Panc1 (cell line): ENCODE measurements around the gene IAH1. TPM values are rescaled to one million over a fixed set of nuclear protein-coding genes. Genes with fewer than 3 reads are reported as not detected.

Experiments
- ATAC-seq: fragments of 200-7000 bp; cut with Tn5 transposase; 2 replicates; pipeline ENCODE4 v1.9.1; 2020; ENCODE audit warnings: mild to moderate bottlenecking, moderate library complexity
- BruUV-seq: library from RNA; stranded (reverse); fragments of 400-500 nt; replicated peaks from 2 replicates; lab custom pipeline; 2021; lab: Mats Ljungman, UMichigan
- CTCF ChIA-PET: fragments of 300-600 bp; sonication (Branson Sonifier 250); formaldehyde crosslinking; loops from one replicate; lab custom pipeline; 2022; ENCODE audit warnings: antibody characterized with exemption; lab: Charles Lee
- POLR2A ChIA-PET: fragments of 300-600 bp; sonication (Branson Sonifier 250); formaldehyde crosslinking; loops from one replicate; lab custom pipeline; 2022; ENCODE audit warnings: antibody characterized with exemption; lab: Charles Lee
- DNase-seq: peaks from one replicate; pipeline ENCODE4 v3.0.0-alpha.2; 2010; ENCODE audit warnings: low read depth, low spot score
- H3K27ac ChIP-seq: 2 replicates; pipeline ENCODE4 v1.5.1; 2011; ENCODE audit warnings: mild to moderate bottlenecking, low read length, inconsistent platforms
- H3K27me3 ChIP-seq: fragments of 200-500 bp; sonication (Bioruptor generic); 2 replicates; pipeline ENCODE4 v1.6.0; 2014; ENCODE audit warnings: low read length, inconsistent platforms; ENCODE audit not compliant: control insufficient read depth, insufficient read depth
- H3K36me3 ChIP-seq: fragments of 200-500 bp; sonication (Bioruptor generic); 2 replicates; pipeline ENCODE4 v1.5.1; 2014; ENCODE audit warnings: inconsistent platforms, mild to moderate bottlenecking, low read length, moderate library complexity; ENCODE audit not compliant: control insufficient read depth, insufficient read depth
- H3K4me1 ChIP-seq: 2 replicates; pipeline ENCODE4 v1.5.1; 2011; ENCODE audit warnings: inconsistent platforms, mild to moderate bottlenecking, low read length, moderate library complexity; ENCODE audit not compliant: control insufficient read depth, insufficient read depth
- H3K4me3 ChIP-seq, 2 experiments: 2 replicates each; pipeline ENCODE4 v1.5.1; 2011 to 2012; ENCODE audit warnings: low read depth in 2 of 2, low read length in 2 of 2, mild to moderate bottlenecking in 2 of 2, inconsistent platforms in 1 of 2, moderate library complexity in 1 of 2
- H3K9me3 ChIP-seq: fragments of 200-500 bp; sonication (Bioruptor generic); 2 replicates; pipeline ENCODE4 v1.5.1; 2014; ENCODE audit warnings: low read depth, mild to moderate bottlenecking, inconsistent platforms, low read length, moderate library complexity; ENCODE audit not compliant: control insufficient read depth, insufficient read depth
- POLR2AphosphoS5 ChIP-seq: IDR thresholded peaks from 2 replicates; pipeline ENCODE4 v1.6.1; 2012; ENCODE audit warnings: mild to moderate bottlenecking, low read depth, low read length, moderate library complexity
- REST ChIP-seq, 2 experiments: IDR thresholded peaks; 2 replicates each; pipeline ENCODE4 v1.6.1; 2011 to 2012; ENCODE audit warnings: low read depth in 2 of 2, control low read depth in 1 of 2, low read length in 1 of 2, mild to moderate bottlenecking in 1 of 2, moderate library complexity in 1 of 2; ENCODE audit not compliant: insufficient read depth in 1 of 2
- SIN3A ChIP-seq: IDR thresholded peaks from 2 replicates; pipeline ENCODE4 v1.6.1; 2012; ENCODE audit warnings: low read depth, mild to moderate bottlenecking, low read length, moderate library complexity, borderline replicate concordance; ENCODE audit not compliant: insufficient read depth
- TCF7L2 ChIP-seq: IDR thresholded peaks from 2 replicates; pipeline ENCODE4 v1.6.1; 2011; ENCODE audit warnings: mild to moderate bottlenecking, low read depth, low read length, inconsistent platforms
- in situ Hi-C: cut with HindIII; loops from 2 replicates; pipeline ENCODE4 v1.10.0; 2016; ENCODE audit warnings: low sequenced_read_pairs, low pct_unique_long_range_greater_than_20kb
- intact Hi-C: fragments of 100-400 bp; cut with micrococcal nuclease; formaldehyde crosslinking; loops from one replicate; pipeline ENCODE4 v1.10.0; 2022; ENCODE audit not compliant: unreplicated experiment
- total RNA-seq: library from RNA; stranded (reverse); gene quantifications from one replicate; pipeline ENCODE4 v1.2.1, GENCODE V29; 2021; ENCODE audit not compliant: unreplicated experiment
- TF ChIP-seq, protein P1 (sequence below): fragments of 450-650 bp; IDR thresholded peaks from 2 replicates; pipeline ENCODE4 v1.5.1; 2017; ENCODE audit warnings: mild to moderate bottlenecking

IAH1 gene
- total RNA-seq, 1 experiment from 2014 or later = 72.2 TPM

DNA sequence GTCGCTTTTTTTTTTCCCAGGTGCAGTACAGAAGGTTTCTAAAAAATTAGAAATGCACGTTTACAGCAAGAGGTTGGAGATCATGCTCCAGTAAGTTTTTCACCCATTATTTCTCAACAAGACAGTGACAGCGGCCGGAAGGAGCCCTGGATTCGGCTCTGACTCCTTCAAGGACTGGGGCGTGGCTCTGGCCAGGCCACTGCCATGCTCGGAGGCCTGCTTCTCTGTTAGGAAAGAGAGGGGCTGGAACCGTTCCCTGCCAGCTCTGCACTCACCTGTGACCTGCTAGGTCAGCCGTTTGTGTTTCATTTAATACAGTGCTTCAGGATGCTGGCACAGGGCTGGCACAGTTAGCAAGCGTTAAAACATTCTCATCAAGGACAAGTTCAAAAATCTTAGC is 6.7 kb upstream of the IAH1 start:
- Histone ChIP-seq H3K27ac (no peak overlapping the region), H3K9me3 (no peaks in the 10 kb centered on the region), H3K4me1 (no peaks in the 10 kb centered on the region), H3K4me3 (no peak overlapping the region), H3K36me3 (no peaks in the 10 kb centered on the region), H3K27me3 (no peaks in the 10 kb centered on the region)
- no peak for ATAC-seq
- POLR2A ChIA-PET = no interaction called here
- intact Hi-C loops (no loop called here), in situ Hi-C loops (no loop called here)
- CTCF ChIA-PET = no interaction called here
- no TSS peak for BruUV-seq
- no peak for DNase-seq
- TF ChIP-seq REST (IDR thresholded peaks at IDR 0.05; ENCODE audit: insufficient read depth in 1 of 2, low read depth in 2 of 2, low read length in 1 of 2) (no peak), TCF7L2 (no peak), POLR2AphosphoS5 (no peak), SIN3A (no peak)
- TF ChIP-seq, protein P1, sequence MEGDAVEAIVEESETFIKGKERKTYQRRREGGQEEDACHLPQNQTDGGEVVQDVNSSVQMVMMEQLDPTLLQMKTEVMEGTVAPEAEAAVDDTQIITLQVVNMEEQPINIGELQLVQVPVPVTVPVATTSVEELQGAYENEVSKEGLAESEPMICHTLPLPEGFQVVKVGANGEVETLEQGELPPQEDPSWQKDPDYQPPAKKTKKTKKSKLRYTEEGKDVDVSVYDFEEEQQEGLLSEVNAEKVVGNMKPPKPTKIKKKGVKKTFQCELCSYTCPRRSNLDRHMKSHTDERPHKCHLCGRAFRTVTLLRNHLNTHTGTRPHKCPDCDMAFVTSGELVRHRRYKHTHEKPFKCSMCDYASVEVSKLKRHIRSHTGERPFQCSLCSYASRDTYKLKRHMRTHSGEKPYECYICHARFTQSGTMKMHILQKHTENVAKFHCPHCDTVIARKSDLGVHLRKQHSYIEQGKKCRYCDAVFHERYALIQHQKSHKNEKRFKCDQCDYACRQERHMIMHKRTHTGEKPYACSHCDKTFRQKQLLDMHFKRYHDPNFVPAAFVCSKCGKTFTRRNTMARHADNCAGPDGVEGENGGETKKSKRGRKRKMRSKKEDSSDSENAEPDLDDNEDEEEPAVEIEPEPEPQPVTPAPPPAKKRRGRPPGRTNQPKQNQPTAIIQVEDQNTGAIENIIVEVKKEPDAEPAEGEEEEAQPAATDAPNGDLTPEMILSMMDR = no peak

DNA sequence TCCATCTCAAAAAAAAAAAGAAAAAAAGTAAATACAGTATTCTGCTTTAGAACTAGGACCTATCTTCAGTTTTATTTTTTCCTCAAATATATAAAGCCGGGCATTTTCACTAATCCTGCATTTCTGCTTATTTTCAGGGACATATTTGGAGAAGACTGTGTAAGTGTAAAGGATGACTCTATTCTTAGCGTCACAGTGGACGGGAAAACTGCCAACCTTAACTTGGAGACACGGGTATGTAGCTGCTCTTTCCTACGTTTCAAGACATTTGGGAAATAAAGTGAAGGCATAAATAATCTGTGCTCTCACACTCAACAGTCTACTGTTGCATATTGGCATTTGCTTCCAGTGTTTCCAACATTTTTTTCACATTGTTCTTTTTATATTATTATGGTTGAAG is 3.1 kb upstream of the IAH1 start:
- POLR2A ChIA-PET = no interaction called here
- no peak for ATAC-seq
- CTCF ChIA-PET = no interaction called here
- peaks cover 15% of the 10 kb centered on the region for H3K4me1 ChIP-seq
- intact Hi-C loops = no loop called here
- no peaks in the 10 kb centered on the region for H3K36me3 ChIP-seq
- in situ Hi-C loops = no loop called here
- H3K4me3 ChIP-seq = no peak overlapping the region
- no TSS peak for BruUV-seq
- no peak for DNase-seq
- H3K9me3 ChIP-seq = no peaks in the 10 kb centered on the region
- TF ChIP-seq, protein P1 = no peak
- TF ChIP-seq REST (IDR thresholded peaks at IDR 0.05; ENCODE audit: insufficient read depth in 1 of 2, low read depth in 2 of 2, low read length in 1 of 2) = no peak
- no peak for TF ChIP-seq TCF7L2
- TF ChIP-seq SIN3A = no peak
- no peak for TF ChIP-seq POLR2AphosphoS5
- no peaks in the 10 kb centered on the region for H3K27me3 ChIP-seq
- H3K27ac ChIP-seq = no peak overlapping the region
